Activated CD4-positive, alpha-beta T cell treated with anti-CD3 and anti-CD28 coated beads, Interleukin-2, amount 50 U/mL, for 24 hours (primary cell): ENCODE results near the gene FFAR4.
"Not testable (repeated sequence)": the region's sequence is repeated elsewhere in the genome, so short reads cannot be mapped to it uniquely, and the experiment has no call there.

Experiments used
- DNase-seq, 2 donors: peaks; one replicate each; pipeline ENCODE4 v3.0.0-alpha.2; 2020; ENCODE audit warnings: low read depth in 1 of 2, low spot score in 1 of 2

Gene FFAR4

DNA sequence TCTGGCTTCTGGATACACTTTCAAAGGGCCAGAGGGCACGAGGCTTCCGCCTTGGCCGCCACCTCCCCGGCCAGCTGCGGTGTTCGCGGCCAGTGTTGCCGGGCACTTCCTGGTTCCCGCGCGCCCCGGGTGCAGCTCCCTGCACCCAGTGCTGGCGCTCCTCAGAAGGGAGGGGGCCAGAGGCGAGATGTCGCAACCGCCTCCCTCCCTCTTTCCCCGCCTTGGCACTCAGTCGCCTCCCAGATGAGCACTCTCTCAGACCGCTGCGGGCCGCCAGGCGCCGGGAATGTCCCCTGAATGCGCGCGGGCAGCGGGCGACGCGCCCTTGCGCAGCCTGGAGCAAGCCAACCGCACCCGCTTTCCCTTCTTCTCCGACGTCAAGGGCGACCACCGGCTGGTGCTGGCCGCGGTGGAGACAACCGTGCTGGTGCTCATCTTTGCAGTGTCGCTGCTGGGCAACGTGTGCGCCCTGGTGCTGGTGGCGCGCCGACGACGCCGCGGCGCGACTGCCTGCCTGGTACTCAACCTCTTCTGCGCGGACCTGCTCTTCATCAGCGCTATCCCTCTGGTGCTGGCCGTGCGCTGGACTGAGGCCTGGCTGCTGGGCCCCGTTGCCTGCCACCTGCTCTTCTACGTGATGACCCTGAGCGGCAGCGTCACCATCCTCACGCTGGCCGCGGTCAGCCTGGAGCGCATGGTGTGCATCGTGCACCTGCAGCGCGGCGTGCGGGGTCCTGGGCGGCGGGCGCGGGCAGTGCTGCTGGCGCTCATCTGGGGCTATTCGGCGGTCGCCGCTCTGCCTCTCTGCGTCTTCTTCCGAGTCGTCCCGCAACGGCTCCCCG lies at the start of gene FFAR4:
Gene FFAR4, plus strand, starts transcription at position 231 of the 842 bp plus-strand sequence. Its CDS starts 56 bp downstream, at position 287.
- DNase-seq, result no peak

DNA sequence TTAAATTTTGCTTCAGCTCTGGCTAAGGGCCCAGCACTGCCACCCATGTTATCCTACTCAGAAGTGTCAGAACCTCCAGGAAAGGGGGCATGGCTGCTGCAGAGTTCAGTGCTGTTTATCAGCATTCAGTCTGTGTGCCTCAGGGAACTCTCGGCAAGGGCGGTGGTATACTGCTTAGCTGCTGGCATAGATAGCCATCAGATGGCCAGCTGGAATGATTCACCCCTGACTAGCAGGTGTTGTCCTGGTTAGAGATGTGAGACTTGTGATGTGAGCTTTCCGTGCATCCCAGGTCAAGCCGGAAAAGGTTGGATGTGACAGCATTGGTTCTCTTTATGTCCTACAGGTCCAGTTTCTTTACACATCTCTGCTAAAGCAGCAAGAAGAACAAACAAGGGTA lies 47.9 kb upstream of the FFAR4 start:
- DNase-seq, result no peak

DNA sequence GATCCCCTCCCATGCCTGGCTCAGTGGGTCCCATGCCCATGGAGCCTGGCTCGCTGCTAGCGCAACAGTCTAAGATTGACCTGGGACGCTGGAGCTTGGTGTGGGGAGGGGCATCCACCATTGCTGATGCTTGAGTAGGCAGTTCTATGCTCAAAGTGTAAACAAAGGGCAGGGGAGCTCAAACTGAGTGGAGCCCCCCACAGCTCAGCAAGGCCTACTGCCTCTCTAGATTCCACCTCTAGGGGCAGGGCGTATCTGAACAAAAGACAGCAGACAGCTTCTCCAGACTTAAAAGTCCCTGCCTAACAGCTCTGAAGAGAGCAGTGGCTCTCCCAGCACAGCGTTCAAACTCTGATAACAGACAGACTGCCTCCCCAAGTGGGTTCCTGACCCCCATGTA lies 31.2 kb upstream of the FFAR4 start:
- DNase-seq, result no peak

DNA sequence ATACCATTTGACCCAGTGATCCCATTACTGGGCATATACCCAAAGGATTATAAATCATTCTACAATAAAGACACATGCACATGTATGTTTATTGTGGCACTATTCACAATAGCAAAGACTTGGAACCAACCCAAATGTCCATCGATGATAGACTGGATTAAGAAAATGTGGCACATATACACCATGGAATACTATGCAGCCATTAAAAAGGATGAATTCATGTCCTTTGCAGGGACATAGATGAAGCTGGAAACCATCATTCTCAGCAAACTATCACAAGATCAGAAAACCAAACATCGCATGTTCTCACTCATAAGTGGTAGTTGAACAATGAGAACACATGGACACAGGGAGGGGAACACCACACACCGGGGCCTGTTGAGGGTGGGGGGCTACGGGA lies 25.6 kb upstream of the FFAR4 start:
- not testable (repeated sequence) for DNase-seq

DNA sequence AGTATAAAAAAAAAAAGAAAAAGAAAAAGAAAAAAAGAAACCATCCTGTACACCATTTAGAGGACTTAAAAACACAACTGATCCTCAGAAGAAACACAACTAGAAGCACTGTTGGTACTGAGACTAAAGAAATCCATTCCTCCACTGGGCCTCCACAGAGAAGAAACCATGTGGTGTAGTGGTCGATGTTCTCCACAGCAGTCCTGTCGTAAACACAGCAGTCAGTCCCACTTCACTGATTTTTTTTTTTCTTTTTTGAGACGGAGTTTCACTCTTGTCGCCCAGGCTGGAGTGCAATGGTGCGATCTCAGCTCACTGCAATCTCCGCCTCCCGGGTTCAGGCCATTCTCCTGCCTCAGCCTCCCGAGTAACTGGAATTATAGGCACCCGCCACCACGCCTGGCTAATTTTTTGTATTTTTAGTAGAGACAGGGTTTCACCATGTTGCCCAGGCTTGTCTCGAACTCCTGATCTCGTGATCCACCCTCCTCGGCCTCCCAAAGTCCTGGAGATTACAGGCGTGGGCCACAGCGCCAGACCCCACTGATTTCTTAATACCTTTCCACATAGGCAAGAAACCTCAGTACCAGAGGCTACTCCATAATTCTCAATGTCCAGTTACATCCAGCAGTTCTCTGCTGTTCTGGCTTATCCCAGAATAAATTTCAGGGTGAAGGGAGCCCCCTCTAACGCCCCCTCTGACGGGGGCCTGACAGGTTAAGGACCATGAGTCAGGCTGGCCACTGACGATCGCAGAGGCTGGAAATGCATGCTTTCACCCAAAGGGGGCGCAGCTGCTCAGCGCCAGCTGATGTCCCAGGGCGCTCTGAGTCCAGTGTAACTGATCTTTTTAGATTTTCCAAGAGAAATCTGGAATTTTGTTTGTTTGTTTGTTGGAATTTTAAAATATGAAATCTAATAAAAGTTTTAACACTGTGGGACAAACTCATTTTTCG lies 24.8 kb upstream of the FFAR4 start:
- DNase-seq, result no peak

- DNase-seq, result no peak
Measured at GRCh38 chr10:93542358-93542791, 24.1 kb upstream of the FFAR4 start.

DNA sequence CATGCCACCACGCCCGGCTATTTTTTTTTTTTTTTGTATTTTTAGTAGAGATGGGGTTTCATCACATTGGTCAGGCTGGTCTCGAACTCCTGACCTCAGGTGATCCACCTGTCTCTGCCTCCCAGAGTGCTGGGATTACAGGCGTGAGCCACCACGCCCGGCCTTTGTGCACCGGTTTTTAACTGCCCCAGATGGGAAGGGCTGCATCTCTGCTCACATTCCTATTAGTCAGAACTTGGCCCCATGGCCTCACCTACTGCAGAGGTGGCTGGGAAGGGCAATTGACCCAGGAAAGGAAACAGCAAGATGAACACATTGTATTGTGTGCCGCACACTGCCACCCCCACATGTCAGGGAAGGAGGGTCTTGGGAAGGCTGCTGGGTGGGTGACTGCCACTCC lies 19.5 kb upstream of the FFAR4 start:
- DNase-seq, result not testable (repeated sequence)

DNA sequence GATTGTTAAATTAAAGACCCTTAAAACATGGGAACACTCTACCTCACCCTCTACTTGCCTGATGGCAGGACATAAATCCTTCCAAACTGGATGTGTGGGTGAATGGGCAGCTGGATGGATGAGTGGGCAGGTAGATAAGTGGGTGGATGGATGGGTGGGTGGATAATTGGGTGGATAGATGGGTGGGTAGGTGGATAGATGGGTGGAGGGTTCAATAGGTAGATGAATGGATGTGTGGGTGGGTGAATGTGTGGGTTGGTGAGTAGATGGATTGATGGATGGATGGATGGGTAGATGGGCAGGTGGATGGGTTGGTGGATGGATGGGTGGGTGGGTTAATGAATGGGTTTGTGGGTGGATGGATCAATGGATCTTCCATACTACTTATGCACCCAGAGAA lies 18.9 kb upstream of the FFAR4 start:
- no peak for DNase-seq

DNA sequence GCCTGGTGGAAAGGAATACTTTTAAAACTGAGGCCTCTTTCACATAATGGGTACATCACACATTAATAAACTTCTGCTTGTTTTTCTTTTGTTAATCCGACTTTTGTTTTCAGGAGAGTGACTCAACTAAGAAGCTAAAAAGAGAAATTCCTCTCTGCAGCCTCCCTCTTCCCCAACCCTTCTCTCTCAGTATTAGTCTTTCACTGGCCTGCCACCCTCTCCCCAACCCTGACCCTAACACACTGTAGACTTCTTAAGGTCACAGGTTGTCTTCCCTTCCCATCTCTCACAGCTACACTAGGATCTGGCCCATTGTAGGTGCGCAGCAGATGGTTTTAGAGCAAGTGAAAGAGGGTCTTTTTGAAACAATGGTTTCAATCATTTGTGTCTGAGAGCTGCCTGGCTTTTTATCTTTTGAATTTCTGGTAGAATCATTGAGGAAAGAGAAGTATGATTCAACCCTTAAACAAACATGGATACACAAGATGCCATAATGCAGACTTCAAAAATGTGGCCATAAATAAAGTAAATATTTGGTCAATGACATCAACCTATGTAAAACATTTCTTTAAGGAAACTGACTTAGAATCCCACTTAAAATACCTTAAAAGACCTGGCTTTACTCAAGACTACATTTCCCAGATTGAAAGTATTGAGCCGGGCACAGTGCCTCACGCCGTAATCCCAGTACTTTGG lies 17.9 kb upstream of the FFAR4 start:
- no peak for DNase-seq

GRCh38 chr10:93550606-93551005 lies 15.9 kb upstream of the FFAR4 start:
- no peak for DNase-seq

- no peak for DNase-seq
Measured at GRCh38 chr10:93552780-93553179, 13.7 kb upstream of the FFAR4 start.

DNA sequence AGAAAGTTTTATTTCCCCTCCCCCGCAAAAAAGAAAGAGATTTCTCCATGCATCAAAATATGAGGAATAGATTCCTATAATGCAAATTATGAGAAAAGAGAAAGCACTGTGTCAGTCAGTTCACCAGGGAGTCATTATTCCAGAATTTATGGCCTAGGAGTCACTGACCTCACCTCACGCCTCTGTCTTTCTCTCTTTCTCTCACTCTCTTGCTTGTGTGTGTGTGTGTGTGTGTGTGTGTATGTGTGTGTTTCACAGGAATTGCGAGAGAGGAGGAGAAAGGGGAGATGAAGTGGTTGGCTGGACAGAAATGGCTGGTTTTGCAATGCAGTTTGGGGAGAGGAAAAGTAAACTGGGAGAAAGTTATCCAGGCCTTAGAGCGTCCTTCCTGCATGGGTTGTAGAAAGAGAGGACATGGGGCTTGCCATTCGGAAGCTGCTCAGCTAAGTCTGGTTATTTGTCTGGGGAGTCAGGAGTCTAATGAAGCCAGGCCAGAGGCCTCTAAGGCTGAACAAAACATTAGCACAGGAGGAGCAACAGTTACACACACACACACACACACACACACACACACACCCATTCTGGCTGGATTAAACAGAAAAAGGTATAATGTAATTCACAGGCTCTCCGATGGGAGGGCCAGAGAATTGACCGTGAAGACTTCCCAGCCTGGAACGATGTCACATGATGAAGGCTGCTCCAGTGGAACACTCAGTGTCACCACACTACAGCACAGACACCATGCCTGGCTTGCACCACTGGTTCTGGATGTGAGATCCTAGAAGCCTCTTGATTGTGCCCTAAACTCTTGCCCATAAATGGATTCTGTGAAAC lies 12.8 kb upstream of the FFAR4 start:
- no peak for DNase-seq

- no peak for DNase-seq
Measured at GRCh38 chr10:93554316-93554663, 12.2 kb upstream of the FFAR4 start.

DNA sequence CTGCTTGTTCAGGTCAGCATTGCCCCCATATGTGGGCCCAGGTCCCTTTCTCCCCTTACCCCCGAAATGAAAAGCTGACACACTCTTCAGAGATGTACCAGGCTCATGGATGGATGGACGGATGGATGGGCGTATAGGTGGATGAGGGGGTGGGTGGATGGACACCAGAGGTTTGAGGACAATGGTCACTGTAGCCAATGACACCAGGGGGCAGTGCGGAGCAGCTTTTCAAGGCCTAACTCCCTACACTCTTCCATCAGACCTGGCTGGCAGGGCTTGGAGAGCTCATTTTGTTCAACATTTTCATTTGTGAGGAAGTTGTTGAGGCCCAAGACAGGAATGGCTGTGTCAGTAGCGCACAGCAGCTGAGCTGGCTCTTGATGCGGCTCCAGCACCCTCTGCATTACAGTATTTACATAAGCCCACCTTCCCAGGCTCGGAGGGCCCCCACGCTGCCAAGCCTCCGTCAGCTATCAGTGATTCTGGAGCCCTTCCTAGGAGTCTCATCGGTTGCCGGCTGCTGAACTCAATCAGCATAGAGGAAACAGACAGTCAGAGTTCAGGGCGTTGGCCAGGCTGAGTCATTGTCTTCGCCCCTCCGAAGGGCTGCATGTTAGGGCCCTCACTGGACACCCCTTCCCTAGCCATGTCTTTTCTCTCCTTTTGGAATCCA lies 11.6 kb upstream of the FFAR4 start:
- DNase-seq, result no peak

- DNase-seq, result no peak
Measured at GRCh38 chr10:93559490-93559889, 7.0 kb upstream of the FFAR4 start.

DNA sequence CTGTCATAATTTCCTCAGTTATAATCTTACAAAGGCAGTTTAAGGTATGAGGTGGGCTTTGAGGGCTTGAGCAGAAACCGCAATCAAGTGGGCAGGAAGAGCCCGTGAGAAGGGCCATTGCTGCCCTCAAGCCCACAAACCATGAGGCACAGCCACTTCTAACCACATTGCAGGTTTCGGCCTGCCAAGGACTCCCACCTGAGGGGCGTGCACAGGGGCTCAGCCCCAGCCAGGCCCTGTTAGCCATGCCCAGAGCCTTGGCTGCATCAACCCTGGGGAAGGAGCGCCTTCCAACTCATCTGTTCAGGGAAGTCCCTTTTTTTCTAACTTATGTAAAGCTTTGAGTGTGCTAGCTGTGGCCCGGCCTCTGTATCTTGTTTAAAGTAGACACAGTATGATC lies 5.9 kb upstream of the FFAR4 start:
- DNase-seq, result no peak

DNA sequence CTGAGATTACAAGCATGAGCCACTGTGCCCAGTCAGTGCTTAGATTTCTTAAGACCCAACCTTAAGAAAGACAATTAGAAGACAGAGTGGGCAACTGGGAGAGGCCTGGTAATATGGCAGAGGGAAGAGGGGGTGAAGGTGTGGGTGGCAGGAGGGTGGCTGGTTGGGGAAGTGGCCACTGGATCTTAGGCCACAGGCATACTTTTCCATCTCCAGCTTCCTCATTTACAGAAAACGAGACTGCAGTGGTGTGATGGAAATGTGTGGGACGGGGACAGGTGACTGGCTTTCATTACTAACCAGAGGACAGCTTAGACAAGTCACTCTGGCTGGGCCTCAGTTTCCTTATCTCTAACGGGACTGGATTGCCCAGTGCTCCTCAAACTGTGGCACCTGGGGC lies 1.0 kb upstream of the FFAR4 start:
- DNase-seq, result no peak

GRCh38 chr10:93567277-93568104 lies 1.0 kb downstream of the FFAR4 start:
- no peak for DNase-seq

DNA sequence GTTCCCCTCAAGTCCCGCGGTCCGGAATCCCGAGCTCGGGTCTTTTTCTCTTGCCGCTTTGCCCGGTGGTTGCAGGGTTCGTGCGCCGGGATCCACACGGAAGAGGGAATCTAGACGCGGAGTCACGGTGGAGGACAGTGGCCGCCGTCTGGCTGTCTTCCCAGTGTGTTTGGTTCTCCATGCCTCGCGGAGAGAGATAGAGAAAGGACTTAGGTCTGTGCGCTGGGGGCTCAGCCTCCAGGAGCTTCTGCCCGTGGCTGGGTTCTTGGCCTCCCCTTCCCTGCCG lies 1.6 kb downstream of the FFAR4 start:
- no peak for DNase-seq
